WI38 (cell line): ENCODE data around the gene BBIP1.

ENCODE experiments used
- H3K4me3 ChIP-seq: 2 replicates; pipeline ENCODE4 v1.5.1; 2011; ENCODE audit warnings: low read depth, mild to moderate bottlenecking, control low read depth, low read length
- TF ChIP-seq, protein P1 (sequence below): IDR thresholded peaks from 2 replicates; pipeline ENCODE4 v1.5.1; 2012; ENCODE audit warnings: low read depth, mild to moderate bottlenecking, control low read depth, low read length

The BBIP1 gene

DNA sequence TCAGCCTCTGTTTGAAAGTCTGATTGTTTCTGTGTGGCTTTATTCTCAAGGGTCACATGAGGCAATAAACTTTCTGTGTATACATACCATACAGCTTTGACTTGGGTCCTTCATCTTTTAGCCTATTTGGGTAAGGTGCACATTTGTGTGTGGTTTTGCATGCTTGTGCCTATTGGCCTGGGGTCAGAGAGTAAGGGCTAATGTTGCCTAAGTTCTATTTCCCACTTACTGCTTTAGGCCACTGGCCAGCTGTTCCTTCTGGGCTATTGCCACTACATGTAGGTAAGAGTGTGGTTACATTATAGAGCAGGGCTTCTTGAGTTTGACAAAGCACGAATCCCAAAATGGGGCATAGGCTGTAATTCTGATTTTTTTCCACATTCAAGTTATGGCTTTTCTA lies 21.8 kb downstream of the BBIP1 start:
- H3K4me3 ChIP-seq: no peak overlapping the region
- TF ChIP-seq, protein P1, sequence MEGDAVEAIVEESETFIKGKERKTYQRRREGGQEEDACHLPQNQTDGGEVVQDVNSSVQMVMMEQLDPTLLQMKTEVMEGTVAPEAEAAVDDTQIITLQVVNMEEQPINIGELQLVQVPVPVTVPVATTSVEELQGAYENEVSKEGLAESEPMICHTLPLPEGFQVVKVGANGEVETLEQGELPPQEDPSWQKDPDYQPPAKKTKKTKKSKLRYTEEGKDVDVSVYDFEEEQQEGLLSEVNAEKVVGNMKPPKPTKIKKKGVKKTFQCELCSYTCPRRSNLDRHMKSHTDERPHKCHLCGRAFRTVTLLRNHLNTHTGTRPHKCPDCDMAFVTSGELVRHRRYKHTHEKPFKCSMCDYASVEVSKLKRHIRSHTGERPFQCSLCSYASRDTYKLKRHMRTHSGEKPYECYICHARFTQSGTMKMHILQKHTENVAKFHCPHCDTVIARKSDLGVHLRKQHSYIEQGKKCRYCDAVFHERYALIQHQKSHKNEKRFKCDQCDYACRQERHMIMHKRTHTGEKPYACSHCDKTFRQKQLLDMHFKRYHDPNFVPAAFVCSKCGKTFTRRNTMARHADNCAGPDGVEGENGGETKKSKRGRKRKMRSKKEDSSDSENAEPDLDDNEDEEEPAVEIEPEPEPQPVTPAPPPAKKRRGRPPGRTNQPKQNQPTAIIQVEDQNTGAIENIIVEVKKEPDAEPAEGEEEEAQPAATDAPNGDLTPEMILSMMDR: no peak

GRCh38 chr10:110893559-110894179 lies 25.3 kb downstream of the BBIP1 start:
- TF ChIP-seq, protein P1: no peak; the same call in 1 of the 2 replicates
- H3K4me3 ChIP-seq: no peak overlapping the region

DNA sequence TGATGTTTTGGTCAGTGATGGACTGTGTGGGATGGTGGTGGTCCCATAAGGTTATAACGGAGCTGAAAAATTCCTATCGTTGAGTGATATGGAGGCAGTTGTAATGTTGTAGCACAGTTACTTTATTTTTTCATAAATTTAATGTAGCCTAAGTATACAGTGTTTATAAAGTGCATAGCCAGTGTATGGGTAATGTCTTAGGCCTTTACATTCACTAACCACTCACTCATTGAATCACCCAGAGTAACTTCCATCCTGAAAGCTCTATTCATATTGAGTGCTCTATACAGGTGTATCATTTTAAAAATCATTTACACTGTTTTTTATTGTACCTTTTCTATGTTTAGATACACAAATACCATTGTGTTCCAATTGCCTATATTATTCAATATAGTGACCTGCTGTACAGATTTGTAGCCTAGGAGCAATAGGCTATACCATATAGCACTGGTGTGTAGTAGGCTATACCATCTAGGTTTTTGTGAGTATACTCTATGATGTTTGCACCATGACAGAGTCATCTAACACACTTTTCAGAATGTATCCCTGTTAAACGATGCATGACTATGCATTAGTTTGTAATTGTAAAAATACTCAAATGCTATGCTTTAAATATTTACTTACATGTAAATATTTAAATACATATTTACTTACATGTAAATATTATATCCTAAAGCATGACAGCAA lies 26.2 kb downstream of the BBIP1 start:
- H3K4me3 ChIP-seq: no peak overlapping the region
- TF ChIP-seq, protein P1: no peak

DNA sequence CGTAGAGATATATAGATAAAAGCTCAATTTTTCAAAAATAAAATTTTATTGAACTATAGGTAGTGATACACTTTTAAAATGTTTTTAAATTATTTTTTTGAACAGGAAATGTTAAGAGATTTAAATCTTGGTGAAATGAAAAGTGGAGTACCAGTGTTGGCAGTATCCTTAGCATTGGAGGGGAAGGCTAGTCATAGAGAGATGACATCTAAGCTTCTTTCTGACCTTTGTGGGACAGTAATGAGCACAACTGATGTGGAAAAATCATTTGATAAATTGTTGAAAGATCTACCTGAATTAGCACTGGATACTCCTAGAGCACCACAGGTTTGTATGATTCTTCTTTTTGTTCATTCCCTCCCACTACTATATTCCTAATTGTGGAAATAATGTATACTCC lies 31.4 kb downstream of the BBIP1 start:
- H3K4me3 ChIP-seq: no peak overlapping the region
- TF ChIP-seq, protein P1: no peak

DNA sequence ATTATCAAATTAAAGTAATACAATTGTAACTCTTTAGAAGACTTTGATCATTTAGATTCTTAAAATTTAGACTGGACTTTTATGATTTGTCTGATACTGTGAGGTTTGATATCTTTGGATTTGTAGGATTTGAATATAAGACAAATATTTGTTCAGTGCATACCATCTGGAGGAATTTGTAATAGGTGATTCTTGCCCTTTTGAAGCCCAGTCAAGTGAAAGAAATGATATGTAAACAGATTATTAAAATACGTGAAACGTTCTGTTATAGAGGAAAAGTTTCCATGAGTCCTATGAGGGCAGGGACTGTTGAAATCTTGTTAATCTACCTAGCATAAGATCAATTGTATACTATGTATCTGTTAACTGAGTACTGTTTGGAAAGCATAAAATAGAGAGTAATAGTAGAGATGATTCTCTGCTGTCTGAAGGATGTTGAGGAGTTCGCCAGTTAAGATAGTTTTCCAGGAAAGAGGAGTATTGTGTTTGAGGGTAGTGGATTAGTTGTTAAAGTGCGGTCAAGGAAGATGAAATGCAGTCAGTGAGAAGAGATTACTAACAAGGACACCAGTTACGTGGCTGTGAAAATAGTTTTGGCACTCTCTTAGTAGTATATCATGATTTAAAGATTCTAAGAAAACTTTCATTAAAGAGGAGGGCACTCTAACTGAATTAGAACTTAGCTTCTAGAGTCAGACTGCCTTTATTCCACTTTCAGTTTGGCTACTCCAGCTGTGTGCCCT lies 32.9 kb downstream of the BBIP1 start:
- TF ChIP-seq, protein P1: no peak
- H3K4me3 ChIP-seq: no peak overlapping the region

DNA sequence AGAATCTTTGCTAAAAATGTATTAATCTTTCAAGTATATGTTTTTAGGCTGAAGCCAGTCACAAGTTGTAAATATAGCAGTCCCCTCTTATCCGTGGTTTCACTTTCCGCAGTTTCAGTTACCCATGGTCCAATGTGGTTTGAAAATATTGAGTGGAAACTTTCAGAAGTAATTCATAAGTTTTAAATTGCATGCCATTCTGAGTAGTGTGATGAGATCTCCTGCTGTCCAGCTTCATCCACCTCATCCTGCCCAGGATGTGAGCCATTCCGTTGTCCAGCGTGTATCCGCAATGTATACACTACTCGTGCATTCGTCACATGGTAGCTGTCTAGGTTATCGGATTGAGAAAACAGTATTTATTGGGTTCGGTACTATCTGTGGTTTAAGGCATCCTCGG lies 35.1 kb downstream of the BBIP1 start:
- H3K4me3 ChIP-seq: no peak overlapping the region
- TF ChIP-seq, protein P1: no peak

DNA sequence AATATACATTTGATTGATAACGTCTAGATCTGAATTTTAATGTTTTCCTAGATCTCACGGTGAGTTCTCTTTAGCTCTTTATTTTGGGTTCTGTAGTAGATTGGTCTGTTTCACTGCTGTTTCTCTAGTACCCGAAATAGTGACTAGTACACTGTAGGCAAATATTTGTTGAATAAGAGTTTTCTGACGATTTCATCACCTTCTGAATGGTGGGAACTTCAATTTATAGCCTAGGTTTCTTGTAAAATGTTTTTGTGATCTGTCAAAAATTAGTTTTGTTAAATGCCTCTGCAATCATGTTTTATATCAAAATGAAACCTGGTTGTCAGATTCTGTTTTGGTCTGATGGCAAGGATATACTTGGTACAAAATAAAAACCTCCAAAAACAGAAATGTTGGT lies 37.1 kb downstream of the BBIP1 start:
- H3K4me3 ChIP-seq: no peak overlapping the region
- TF ChIP-seq, protein P1: no peak
